Liver (tissue), 9 donors: ENCODE data around the gene MYO1F. TPM values are rescaled to one million over a fixed set of nuclear protein-coding genes. Genes with fewer than 3 reads are reported as not detected.

ENCODE experiments used
- DNase-seq: peaks from one replicate; pipeline ENCODE4 v3.0.0-alpha.2; 2017; ENCODE audit warnings: low spot score
- H3K27ac ChIP-seq, 2 donors: one replicate each; pipeline ENCODE4 v1.7.0; 2013; ENCODE audit warnings: inconsistent platforms in 2 of 2, low read length in 2 of 2, control low read depth in 1 of 2, low read depth in 1 of 2, mild to moderate bottlenecking in 1 of 2
- H3K27me3 ChIP-seq, 4 donors: one replicate each; pipeline versions ENCODE4 v1.6.1 to v1.7.0; 2013; ENCODE audit warnings: low read length in 3 of 4, inconsistent platforms in 1 of 4, mild to moderate bottlenecking in 1 of 4, moderate library complexity in 1 of 4; ENCODE audit not compliant: control insufficient read depth in 4 of 4, insufficient read depth in 4 of 4
- H3K36me3 ChIP-seq, 4 donors: one replicate each; pipeline versions ENCODE4 v1.6.1 to v1.7.0; 2013; ENCODE audit warnings: low read length in 3 of 4, mild to moderate bottlenecking in 3 of 4, low read depth in 1 of 4, moderate library complexity in 1 of 4; ENCODE audit not compliant: control insufficient read depth in 4 of 4, insufficient read depth in 3 of 4
- H3K4me1 ChIP-seq, 4 donors: one replicate each; pipeline versions ENCODE4 v1.6.1 to v1.7.0; 2013; ENCODE audit warnings: low read length in 3 of 4, mild to moderate bottlenecking in 3 of 4, moderate library complexity in 1 of 4; ENCODE audit not compliant: control insufficient read depth in 4 of 4, insufficient read depth in 4 of 4
- H3K4me3 ChIP-seq, 3 donors: one replicate each; pipeline versions ENCODE4 v1.6.1 to v1.7.0; 2013; ENCODE audit warnings: low read length in 3 of 3, control low read depth in 1 of 3, low read depth in 1 of 3, mild to moderate bottlenecking in 1 of 3
- H3K9ac ChIP-seq, 2 donors: one replicate each; pipeline ENCODE4 v1.7.0; 2013; ENCODE audit warnings: low read length in 2 of 2, mild to moderate bottlenecking in 2 of 2, moderate library complexity in 2 of 2, control low read depth in 1 of 2, low read depth in 1 of 2
- H3K9me3 ChIP-seq, 4 donors: one replicate each; pipeline versions ENCODE4 v1.6.1 to v1.7.0; 2013; ENCODE audit warnings: low read length in 3 of 4; ENCODE audit not compliant: control insufficient read depth in 4 of 4
- ATF3 ChIP-seq: IDR thresholded peaks from 2 replicates; pipeline ENCODE4 v1.6.1; 2016; ENCODE audit warnings: antibody characterized with exemption
- EGR1 ChIP-seq, 2 donors: IDR thresholded peaks; 2 replicates each; pipeline ENCODE4 v1.6.1; 2016 to 2018; ENCODE audit warnings: antibody characterized with exemption in 2 of 2, low read depth in 2 of 2
- FOXA1 ChIP-seq: IDR thresholded peaks from 2 replicates; pipeline ENCODE4 v1.6.1; 2016; ENCODE audit warnings: antibody characterized with exemption
- FOXA2 ChIP-seq: IDR thresholded peaks from 2 replicates; pipeline ENCODE4 v1.6.1; 2016; ENCODE audit warnings: antibody characterized with exemption
- GABPA ChIP-seq, 2 donors: IDR thresholded peaks in 1 of 2; conservative IDR thresholded peaks in 1 of 2; 2 replicates each; pipeline ENCODE4 v1.6.1; 2016; ENCODE audit warnings: antibody characterized with exemption in 2 of 2, mild to moderate bottlenecking in 1 of 2, moderate library complexity in 1 of 2
- HNF4A ChIP-seq, 2 donors: conservative IDR thresholded peaks; 2 replicates each; pipeline ENCODE4 v1.6.1; 2016; ENCODE audit warnings: antibody characterized with exemption in 2 of 2, mild to moderate bottlenecking in 2 of 2
- HNF4G ChIP-seq: IDR thresholded peaks from 2 replicates; pipeline ENCODE4 v1.6.1; 2016; ENCODE audit warnings: antibody characterized with exemption
- JUND ChIP-seq, 2 donors: IDR thresholded peaks; 2 replicates each; pipeline ENCODE4 v1.6.1; 2016; ENCODE audit warnings: antibody characterized with exemption in 2 of 2
- NR2F2 ChIP-seq: IDR thresholded peaks from 2 replicates; pipeline ENCODE4 v1.6.1; 2016; ENCODE audit warnings: antibody characterized with exemption
- RAD21 ChIP-seq, 2 donors: IDR thresholded peaks; 2 replicates each; pipeline ENCODE4 v1.6.1; 2016; ENCODE audit warnings: antibody characterized with exemption in 2 of 2, mild to moderate bottlenecking in 2 of 2
- RXRA ChIP-seq, 2 donors: IDR thresholded peaks; 2 replicates each; pipeline ENCODE4 v1.6.1; 2017 to 2018; ENCODE audit warnings: antibody characterized with exemption in 2 of 2, mild to moderate bottlenecking in 1 of 2
- SP1 ChIP-seq: IDR thresholded peaks from 2 replicates; pipeline ENCODE4 v1.6.1; 2018; ENCODE audit warnings: antibody characterized with exemption, mild to moderate bottlenecking
- TAF1 ChIP-seq: conservative IDR thresholded peaks from 2 replicates; pipeline ENCODE4 v1.6.1; 2016; ENCODE audit warnings: antibody characterized with exemption, mild to moderate bottlenecking
- YY1 ChIP-seq: IDR thresholded peaks from 2 replicates; pipeline ENCODE4 v1.6.1; 2016; ENCODE audit warnings: antibody characterized with exemption, mild to moderate bottlenecking
- WGBS: extraction: QIAGEN DNeasy Blood & Tissue Kit; methylation state at CpG from one replicate; pipeline ENCODE4 v1.1.7; 2013; 5-methylcytosine and 5-hydroxymethylcytosine counted together
- polyA plus RNA-seq, 2 donors: library from polyadenylated mRNA; stranded (reverse) in 1 of 2; unstranded in 1 of 2; fragments of 200-250 nt in 1 of 2; fragments of >200 nt in 1 of 2; fragmentation: Nextera tagmentation in 1 of 2; extraction: Ambion mirVana in 1 of 2; gene quantifications; one replicate each; pipeline versions ENCODE4 v1.2.1 to v1.2.3, GENCODE V29; 2013 to 2015
- total RNA-seq, 2 donors: library from RNA; depleted of rRNA; stranded (reverse); fragments of >200 nt; gene quantifications; one replicate each; pipeline ENCODE4 v1.2.3, GENCODE V29; 2014
- TF ChIP-seq, protein P1 (sequence below): IDR thresholded peaks from 2 replicates; pipeline ENCODE4 v1.6.1; 2016; ENCODE audit warnings: antibody characterized with exemption
- TF ChIP-seq, protein P2 (sequence below): IDR thresholded peaks from 2 replicates; pipeline ENCODE4 v1.6.1; 2016; ENCODE audit warnings: antibody characterized with exemption
- TF ChIP-seq, protein P3 (sequence below): fragments of 150-350 bp; IDR thresholded peaks from 2 replicates; pipeline ENCODE4 v1.5.1; 2017; ENCODE audit warnings: improper control_type of control experiment, low read depth, low read length; ENCODE audit not compliant: missing input control
- TF ChIP-seq, protein P4 (sequence below): IDR thresholded peaks from 2 replicates; pipeline ENCODE4 v1.6.1; 2016; ENCODE audit warnings: antibody characterized with exemption, mild to moderate bottlenecking
- donor health status: healthy.
- donor health status: healthy.
- donor health status: healthy.
- donor health status: healthy.
- donor health status: healthy.

MYO1F gene
- total and polyA plus RNA-seq, 4 donors: 6.1 to 20.4 (median 12.0) TPM

GRCh38 chr19:8537099-8537498 lies 40.1 kb downstream of the MYO1F start:
- no peaks in the 10 kb centered on the region for H3K9me3 ChIP-seq
- H3K27ac ChIP-seq: no peak overlapping the region
- H3K9ac ChIP-seq: no peak overlapping the region
- no peak overlapping the region for H3K4me3 ChIP-seq
- peaks cover 0 to 2% (median 0%) of the 10 kb centered on the region in 4 donors for H3K36me3 ChIP-seq
- no peaks in the 10 kb centered on the region for H3K27me3 ChIP-seq
- TF ChIP-seq JUND (IDR thresholded peaks at IDR 0.05) (no peak), ATF3 (no peak), EGR1 (IDR thresholded peaks at IDR 0.05; ENCODE audit: low read depth in 2 of 2) (no peak), RAD21 (IDR thresholded peaks at IDR 0.05) (no peak), NR2F2 (no peak), HNF4G (no peak), FOXA1 (no peak), RXRA (IDR thresholded peaks at IDR 0.05) (no peak), TAF1 (no peak), FOXA2 (no peak), SP1 (no peak), YY1 (no peak), HNF4A (conservative IDR thresholded peaks at IDR 0.05) (no peak)
- TF ChIP-seq, protein P1, sequence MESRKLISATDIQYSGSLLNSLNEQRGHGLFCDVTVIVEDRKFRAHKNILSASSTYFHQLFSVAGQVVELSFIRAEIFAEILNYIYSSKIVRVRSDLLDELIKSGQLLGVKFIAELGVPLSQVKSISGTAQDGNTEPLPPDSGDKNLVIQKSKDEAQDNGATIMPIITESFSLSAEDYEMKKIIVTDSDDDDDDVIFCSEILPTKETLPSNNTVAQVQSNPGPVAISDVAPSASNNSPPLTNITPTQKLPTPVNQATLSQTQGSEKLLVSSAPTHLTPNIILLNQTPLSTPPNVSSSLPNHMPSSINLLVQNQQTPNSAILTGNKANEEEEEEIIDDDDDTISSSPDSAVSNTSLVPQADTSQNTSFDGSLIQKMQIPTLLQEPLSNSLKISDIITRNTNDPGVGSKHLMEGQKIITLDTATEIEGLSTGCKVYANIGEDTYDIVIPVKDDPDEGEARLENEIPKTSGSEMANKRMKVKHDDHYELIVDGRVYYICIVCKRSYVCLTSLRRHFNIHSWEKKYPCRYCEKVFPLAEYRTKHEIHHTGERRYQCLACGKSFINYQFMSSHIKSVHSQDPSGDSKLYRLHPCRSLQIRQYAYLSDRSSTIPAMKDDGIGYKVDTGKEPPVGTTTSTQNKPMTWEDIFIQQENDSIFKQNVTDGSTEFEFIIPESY: no peak
- TF ChIP-seq, protein P2, sequence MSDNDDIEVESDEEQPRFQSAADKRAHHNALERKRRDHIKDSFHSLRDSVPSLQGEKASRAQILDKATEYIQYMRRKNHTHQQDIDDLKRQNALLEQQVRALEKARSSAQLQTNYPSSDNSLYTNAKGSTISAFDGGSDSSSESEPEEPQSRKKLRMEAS: no peak
- TF ChIP-seq, protein P3, sequence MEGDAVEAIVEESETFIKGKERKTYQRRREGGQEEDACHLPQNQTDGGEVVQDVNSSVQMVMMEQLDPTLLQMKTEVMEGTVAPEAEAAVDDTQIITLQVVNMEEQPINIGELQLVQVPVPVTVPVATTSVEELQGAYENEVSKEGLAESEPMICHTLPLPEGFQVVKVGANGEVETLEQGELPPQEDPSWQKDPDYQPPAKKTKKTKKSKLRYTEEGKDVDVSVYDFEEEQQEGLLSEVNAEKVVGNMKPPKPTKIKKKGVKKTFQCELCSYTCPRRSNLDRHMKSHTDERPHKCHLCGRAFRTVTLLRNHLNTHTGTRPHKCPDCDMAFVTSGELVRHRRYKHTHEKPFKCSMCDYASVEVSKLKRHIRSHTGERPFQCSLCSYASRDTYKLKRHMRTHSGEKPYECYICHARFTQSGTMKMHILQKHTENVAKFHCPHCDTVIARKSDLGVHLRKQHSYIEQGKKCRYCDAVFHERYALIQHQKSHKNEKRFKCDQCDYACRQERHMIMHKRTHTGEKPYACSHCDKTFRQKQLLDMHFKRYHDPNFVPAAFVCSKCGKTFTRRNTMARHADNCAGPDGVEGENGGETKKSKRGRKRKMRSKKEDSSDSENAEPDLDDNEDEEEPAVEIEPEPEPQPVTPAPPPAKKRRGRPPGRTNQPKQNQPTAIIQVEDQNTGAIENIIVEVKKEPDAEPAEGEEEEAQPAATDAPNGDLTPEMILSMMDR: no peak
- no peak for DNase-seq
- WGBS: 94% methylated on average over 3 of the region's 3 CpGs
- H3K4me1 ChIP-seq: peaks cover 0 to 2% (median 0%) of the 10 kb centered on the region in 4 donors

DNA sequence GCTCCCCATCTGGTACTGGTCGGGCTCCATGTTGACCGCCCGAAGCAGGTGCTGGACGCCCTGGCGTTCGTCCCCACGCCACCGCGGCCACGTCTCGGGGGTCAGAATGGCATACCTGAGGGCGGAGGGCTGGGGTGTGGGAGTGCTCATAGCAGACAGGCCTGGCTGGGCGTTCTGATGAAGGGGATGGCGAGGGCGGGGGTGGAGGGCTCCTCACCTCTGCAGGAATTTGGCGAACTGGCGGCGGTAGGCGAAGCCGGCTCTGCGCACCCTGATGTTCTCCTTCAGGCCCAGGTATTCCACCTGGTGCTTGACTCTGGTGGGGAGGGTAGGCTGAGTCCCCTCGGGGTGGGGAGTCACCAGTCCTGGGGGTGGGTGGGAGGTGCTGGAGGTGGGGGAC lies 41.0 kb downstream of the MYO1F start:
- WGBS: 86% methylated on average over 22 of the region's 22 CpGs
- no peak for DNase-seq

More for the DNA sequence above, 41.0 kb downstream of the MYO1F start:
- no peaks in the 10 kb centered on the region for H3K9me3 ChIP-seq
- peaks cover 0 to 4% (median 0%) of the 10 kb centered on the region in 4 donors for H3K4me1 ChIP-seq
- no peak overlapping the region for H3K27ac ChIP-seq
- H3K36me3 ChIP-seq: peaks cover 0 to 2% (median 0%) of the 10 kb centered on the region in 4 donors
- H3K9ac ChIP-seq: no peak overlapping the region
- TF ChIP-seq ATF3 (no peak), RAD21 (IDR thresholded peaks at IDR 0.05) (no peak), RXRA (IDR thresholded peaks at IDR 0.05) (no peak), TAF1 (no peak), GABPA (IDR thresholded peaks at IDR 0.05 in 1 of 2, conservative IDR thresholded peaks at IDR 0.05 in 1 of 2) (no peak), JUND (IDR thresholded peaks at IDR 0.05) (no peak), HNF4G (no peak), FOXA2 (no peak), EGR1 (IDR thresholded peaks at IDR 0.05; ENCODE audit: low read depth in 2 of 2) (no peak), NR2F2 (no peak)
- TF ChIP-seq, protein P4, sequence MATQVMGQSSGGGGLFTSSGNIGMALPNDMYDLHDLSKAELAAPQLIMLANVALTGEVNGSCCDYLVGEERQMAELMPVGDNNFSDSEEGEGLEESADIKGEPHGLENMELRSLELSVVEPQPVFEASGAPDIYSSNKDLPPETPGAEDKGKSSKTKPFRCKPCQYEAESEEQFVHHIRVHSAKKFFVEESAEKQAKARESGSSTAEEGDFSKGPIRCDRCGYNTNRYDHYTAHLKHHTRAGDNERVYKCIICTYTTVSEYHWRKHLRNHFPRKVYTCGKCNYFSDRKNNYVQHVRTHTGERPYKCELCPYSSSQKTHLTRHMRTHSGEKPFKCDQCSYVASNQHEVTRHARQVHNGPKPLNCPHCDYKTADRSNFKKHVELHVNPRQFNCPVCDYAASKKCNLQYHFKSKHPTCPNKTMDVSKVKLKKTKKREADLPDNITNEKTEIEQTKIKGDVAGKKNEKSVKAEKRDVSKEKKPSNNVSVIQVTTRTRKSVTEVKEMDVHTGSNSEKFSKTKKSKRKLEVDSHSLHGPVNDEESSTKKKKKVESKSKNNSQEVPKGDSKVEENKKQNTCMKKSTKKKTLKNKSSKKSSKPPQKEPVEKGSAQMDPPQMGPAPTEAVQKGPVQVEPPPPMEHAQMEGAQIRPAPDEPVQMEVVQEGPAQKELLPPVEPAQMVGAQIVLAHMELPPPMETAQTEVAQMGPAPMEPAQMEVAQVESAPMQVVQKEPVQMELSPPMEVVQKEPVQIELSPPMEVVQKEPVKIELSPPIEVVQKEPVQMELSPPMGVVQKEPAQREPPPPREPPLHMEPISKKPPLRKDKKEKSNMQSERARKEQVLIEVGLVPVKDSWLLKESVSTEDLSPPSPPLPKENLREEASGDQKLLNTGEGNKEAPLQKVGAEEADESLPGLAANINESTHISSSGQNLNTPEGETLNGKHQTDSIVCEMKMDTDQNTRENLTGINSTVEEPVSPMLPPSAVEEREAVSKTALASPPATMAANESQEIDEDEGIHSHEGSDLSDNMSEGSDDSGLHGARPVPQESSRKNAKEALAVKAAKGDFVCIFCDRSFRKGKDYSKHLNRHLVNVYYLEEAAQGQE: no peak
- TF ChIP-seq, protein P2: no peak
- TF ChIP-seq, protein P3: no peak
- H3K27me3 ChIP-seq: no peaks in the 10 kb centered on the region
- no peak overlapping the region for H3K4me3 ChIP-seq
